ENCODE results near the gene PLVAP.

DNA sequence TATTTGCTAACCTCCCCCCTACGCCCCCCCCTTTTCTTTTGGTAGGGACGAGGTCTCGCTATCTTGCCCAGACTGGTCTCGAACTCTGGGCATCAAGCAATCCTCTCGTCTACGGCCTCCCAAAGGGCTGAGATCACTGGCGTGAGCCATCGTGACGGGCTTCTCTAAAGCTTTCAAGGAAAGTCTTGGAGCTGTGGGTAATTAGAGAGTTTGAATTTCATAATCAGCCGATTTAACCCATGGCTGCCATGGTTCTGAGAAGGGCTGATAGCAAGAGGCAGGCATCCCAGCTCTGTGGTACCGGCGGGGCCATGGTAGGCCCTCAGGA, 73.2 kb downstream of the PLVAP start:
- TF ChIP-seq POLR2A (IDR thresholded peaks at IDR 0.05), result no peak
- no peak for TF ChIP-seq CTCF (IDR thresholded peaks at IDR 0.05)

Measured in adrenal gland (tissue), 5 donors.